Germinal center (tissue), 1 donor: ENCODE measurements around the gene CHD3.
A peak's percentile ranks its signal among the peaks of the same experiment; 100 is the strongest.

Source experiments
- DNase-seq: peaks from one replicate; pipeline ENCODE4 v3.0.0; 2012; ENCODE audit warnings: mixed read lengths, low spot score

CHD3 gene

GRCh38 chr17:7864995-7865650 is 23.5 kb upstream of the CHD3 start:
- no peak for DNase-seq

DNA sequence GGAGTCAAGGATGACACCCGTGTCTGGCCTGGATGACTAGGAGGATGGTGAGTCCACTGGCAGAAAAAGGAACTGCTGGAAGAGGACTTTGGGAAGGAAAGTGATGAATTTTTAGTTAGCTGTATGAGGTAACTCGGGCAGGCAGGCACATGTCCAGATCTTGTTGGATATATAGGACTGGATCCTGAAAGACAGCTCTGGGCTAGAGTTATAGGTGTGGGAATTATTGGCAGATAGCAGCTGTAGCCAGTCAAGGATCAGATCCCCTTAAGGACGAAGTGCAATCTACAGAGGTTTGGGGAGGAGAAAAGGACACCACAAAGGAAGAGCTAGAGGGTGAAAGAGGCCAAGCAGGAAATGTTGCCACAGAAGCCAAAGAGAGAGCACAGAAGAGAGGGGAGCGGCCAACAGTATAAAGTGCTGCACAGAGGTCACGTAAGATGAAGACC is 20.7 kb upstream of the CHD3 start:
- DNase-seq: no peak

GRCh38 chr17:7873051-7873450 is 15.5 kb upstream of the CHD3 start:
- no peak for DNase-seq

GRCh38 chr17:7875804-7876370 is 12.7 kb upstream of the CHD3 start:
- DNase-seq: no peak

DNA sequence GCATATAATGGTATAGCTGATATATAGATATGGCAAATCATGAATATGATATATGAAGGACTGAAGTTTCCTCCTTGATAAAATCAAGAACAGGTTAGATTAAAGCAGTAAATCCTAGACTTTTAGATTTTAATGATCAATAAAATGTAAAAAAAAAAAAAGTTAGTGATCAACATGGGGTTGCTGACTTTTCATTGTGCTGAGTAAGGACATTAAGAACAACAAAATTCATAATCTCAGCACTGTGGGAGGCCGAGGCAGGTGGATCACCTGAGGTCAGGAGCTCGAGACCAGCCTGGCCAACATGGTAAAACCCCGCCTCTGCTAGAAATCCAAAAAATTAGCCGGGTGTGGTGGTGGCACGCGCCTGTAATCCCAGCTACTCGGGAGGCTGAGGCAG is 10.4 kb upstream of the CHD3 start:
- no peak for DNase-seq

GRCh38 chr17:7880076-7880868 is 8.3 kb upstream of the CHD3 start:
- DNase-seq: no peak

GRCh38 chr17:7881276-7882054 is 7.1 kb upstream of the CHD3 start:
- no peak for DNase-seq

DNA sequence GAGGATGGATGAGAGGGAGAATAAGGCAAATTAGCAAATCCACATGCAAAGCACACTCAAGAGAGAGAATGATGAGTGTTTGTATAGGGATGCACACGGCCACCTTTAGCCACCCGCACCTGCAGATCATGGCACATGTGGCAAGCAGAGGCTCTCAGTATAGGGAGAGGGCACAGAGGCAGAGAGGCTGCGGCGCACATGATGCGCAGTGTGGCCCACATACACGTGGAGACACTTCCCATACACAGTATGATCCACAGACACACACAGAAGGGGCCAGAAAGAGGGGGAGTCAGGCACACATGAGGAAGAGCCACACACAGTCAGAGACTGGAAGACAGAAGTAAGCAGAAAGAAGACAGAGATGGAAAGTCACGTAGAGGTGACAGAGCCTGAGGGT is 6.5 kb upstream of the CHD3 start:
- no peak for DNase-seq

GRCh38 chr17:7882629-7883028 is 6.0 kb upstream of the CHD3 start:
- DNase-seq: no peak

- DNase-seq: peak; percentile 48
Observed at GRCh38 chr17:7883781-7884386, 4.7 kb upstream of the CHD3 start.

GRCh38 chr17:7884581-7885366 is 3.8 kb upstream of the CHD3 start:
- peak; percentile 55 for DNase-seq

DNA sequence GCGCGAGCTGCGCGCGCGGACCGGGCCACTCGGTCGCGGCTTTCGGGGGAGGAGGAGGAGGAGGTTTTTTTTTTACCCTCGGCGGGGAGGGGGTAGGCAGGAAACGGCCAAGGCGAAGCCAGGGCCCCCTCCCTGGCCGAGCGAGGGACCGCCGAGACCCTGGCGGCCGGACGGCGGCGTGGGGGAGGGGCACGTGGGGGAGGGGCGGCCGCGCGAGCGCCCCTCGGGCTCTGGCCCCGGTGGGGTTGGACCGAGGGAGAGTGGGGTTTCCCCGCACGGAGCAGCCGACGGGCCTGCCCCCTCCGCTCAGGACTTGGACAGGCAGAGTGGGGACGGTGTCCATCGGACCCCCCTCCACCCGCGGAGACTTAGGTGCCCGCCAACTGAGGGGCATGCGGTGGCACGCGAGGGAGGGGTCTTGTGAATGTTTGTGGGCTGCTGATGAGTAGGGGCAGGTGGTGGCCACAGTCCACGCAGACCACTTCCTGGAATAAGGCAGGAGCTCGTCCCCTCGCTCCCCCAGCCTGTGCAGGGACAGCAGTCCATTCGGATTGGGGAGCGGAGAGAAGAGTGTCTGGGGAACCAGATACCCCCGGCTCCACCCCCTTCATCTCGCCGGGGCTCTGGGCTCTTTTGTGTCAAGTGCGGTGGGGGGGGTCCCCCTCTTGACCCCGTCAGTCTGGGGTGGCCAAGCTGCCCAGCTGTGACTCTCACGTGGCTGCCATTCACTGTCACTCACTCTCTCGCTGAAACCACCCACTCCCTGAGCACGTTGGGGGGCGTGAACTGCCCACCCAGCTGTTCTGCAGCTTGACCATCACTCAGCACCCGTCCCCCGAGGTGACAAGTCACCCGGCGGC is 3.0 kb upstream of the CHD3 start:
- DNase-seq: peak; percentile 66

DNA sequence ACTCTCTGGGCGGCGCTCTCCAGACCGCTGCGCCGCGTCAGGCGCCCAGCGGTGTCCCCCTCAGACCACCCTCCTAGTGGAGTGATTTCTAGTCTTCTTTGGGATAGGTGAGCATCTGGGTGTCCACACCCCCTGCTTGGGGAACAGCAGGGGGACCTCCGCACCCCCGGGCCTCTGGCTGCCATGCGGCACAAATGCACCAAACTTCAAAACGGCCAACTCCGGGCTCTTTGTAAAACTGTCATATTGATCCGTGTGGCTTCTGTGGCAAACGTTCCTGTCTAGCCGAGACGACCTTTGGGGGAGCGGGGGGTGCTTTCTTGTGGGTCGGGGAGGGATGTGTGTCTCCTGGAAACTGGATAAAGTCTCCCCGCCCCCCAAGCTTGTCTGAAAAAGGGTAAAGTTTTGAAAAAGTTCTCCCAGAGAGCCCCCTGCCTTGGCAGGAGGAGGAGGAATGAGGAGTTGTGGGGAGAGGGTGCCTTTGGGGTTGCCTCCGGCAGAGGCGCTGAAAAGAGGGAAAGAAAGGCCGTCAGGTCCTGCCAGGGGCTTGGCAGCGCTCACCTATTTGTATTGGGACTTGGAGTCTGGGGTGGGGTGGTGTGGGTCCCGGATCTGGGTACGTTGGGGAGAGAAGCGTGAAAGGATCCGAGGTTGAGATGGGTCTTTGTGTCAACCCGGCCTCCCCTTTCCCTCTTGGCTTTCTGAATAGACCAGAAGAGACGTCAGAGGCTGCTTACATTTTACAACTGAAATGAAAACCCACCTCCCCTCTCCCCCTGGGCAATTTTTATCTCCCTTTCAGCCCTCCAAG is 2.2 kb upstream of the CHD3 start:
- DNase-seq: peak; percentile 51

- no peak for DNase-seq
Observed at GRCh38 chr17:7887038-7887481, 1.5 kb upstream of the CHD3 start.

- DNase-seq: peak; percentile 88
Observed at GRCh38 chr17:7887482-7888183, 956 bp upstream of the CHD3 start.

- no peak for DNase-seq
Observed at GRCh38 chr17:7889166-7889955, 772 bp downstream of the CHD3 start.

GRCh38 chr17:7893187-7893880 is 4.7 kb downstream of the CHD3 start:
- no peak for DNase-seq
